Breast epithelium (tissue), 3 donors: ENCODE results near the gene CELA1.

Experiments
- POLR2A ChIP-seq: fragments of 450-650 bp; IDR thresholded peaks from one replicate; pipeline ENCODE4 v1.6.1; 2016; ENCODE audit warnings: antibody characterized with exemption, mild to moderate bottlenecking, moderate library complexity
- TF ChIP-seq, protein P1 (sequence below), 3 donors: fragments of 450-650 bp; IDR thresholded peaks; one replicate each; pipeline ENCODE4 v1.5.1; 2016 to 2017; ENCODE audit warnings: antibody characterized with exemption in 3 of 3, mild to moderate bottlenecking in 3 of 3, moderate library complexity in 3 of 3

DNA sequence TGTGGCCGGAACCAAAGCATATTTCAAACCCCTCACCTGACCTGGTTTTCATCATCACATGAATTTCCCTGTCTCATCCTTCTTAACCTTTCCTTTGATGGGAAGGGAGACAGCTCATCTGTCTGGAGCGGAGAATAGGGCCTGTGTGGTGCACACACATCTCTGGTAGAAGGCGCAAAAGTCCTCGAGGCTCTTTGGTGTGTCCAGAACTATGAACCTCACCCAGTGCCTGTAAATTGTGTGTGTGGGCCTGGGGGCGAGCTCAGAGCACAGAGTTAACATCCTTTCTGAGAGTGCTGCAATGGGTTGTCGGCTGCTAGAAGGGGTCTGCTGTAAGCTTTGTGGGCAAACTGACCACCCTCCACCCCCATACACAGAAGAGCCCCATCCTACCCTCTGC lies 44.0 kb upstream of the CELA1 start:
- TF ChIP-seq, protein P1, sequence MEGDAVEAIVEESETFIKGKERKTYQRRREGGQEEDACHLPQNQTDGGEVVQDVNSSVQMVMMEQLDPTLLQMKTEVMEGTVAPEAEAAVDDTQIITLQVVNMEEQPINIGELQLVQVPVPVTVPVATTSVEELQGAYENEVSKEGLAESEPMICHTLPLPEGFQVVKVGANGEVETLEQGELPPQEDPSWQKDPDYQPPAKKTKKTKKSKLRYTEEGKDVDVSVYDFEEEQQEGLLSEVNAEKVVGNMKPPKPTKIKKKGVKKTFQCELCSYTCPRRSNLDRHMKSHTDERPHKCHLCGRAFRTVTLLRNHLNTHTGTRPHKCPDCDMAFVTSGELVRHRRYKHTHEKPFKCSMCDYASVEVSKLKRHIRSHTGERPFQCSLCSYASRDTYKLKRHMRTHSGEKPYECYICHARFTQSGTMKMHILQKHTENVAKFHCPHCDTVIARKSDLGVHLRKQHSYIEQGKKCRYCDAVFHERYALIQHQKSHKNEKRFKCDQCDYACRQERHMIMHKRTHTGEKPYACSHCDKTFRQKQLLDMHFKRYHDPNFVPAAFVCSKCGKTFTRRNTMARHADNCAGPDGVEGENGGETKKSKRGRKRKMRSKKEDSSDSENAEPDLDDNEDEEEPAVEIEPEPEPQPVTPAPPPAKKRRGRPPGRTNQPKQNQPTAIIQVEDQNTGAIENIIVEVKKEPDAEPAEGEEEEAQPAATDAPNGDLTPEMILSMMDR (IDR thresholded peaks at IDR 0.05): no peak
- no peak for TF ChIP-seq POLR2A
